ENCODE data around the gene ZNF644. TPM values are rescaled to one million over a fixed set of nuclear protein-coding genes. Genes with fewer than 3 reads are reported as not detected.

Gene ZNF644
- total and polyA plus RNA-seq, 7 experiments from 2014 or later, result 53.9 to 117 (median 78.5) TPM

- ATAC-seq (no peak), DNase-seq (no peak)
- H3K36me3 Mint-ChIP-seq, result peaks cover 0 to 19% (median 15%) of the 10 kb centered on the region in 5 donors
- Histone ChIP-seq H3K27ac (ENCODE audit: low read depth, low read length) (no peak overlapping the region), H3K9me3 (ENCODE audit: control insufficient read depth in 2 of 3, low read length in 3 of 3) (no peaks in the 10 kb centered on the region), H3K4me1 (ENCODE audit: control insufficient read depth in 2 of 2, insufficient read depth in 2 of 2, low read length in 2 of 2) (peaks cover 21 to 28% of the 10 kb centered on the region in 2 donors), H3K27me3 (ENCODE audit: control insufficient read depth in 2 of 2, insufficient read depth in 2 of 2, low read length in 2 of 2) (no peaks in the 10 kb centered on the region), H3K4me3 (ENCODE audit: low read length) (no peak overlapping the region), H3K36me3 (ENCODE audit: control insufficient read depth in 2 of 3, insufficient read depth in 3 of 3, low read length in 3 of 3) (no peaks in the 10 kb centered on the region)
- H3K9me3 Mint-ChIP-seq, result peaks cover 0 to 2% (median 0%) of the 10 kb centered on the region in 11 donors
- CTCF ChIA-PET, result no interaction called here
- H3K4me3 Mint-ChIP-seq, result peak overlapping the region in 8 of 10 donors; percentile 32 to 69 (median 49)
- no peaks in the 10 kb centered on the region for H3K27me3 Mint-ChIP-seq
- H3K27ac Mint-ChIP-seq, result peak overlapping the region in 3 of 9 donors; percentile 9 to 44 (median 38)
- intact Hi-C loops (cut with micrococcal nuclease), result loop anchor here in 1 of 2 donors (5.0 kb wide), 1 partner anchor 84 kb away; no protein-coding TSS in a partner anchor
- H3K4me1 Mint-ChIP-seq, result peaks cover 52 to 97% (median 87%) of the 10 kb centered on the region in 7 donors
- POLR2A ChIA-PET, result no interaction called here
Measured at GRCh38 chr1:91011726-91012125, 10.1 kb downstream of the ZNF644 start.

GRCh38 chr1:91007827-91008226, 14.0 kb downstream of the ZNF644 start:
- Mint-ChIP-seq H3K9me3 (peaks cover 0 to 20% (median 4%) of the 10 kb centered on the region in 11 donors), H3K27ac (peak overlapping the region in 2 of 9 donors; percentile 48 to 61), H3K36me3 (peaks cover 6 to 29% (median 28%) of the 10 kb centered on the region in 5 donors), H3K4me1 (peaks cover 38 to 92% (median 82%) of the 10 kb centered on the region in 7 donors), H3K27me3 (no peaks in the 10 kb centered on the region), H3K4me3 (peak overlapping the region in 6 of 10 donors; percentile 3 to 58 (median 26))
- no peaks in the 10 kb centered on the region for H3K9me3 ChIP-seq (ENCODE audit: control insufficient read depth in 2 of 3, low read length in 3 of 3)
- peaks cover 20 to 33% of the 10 kb centered on the region in 2 donors for H3K4me1 ChIP-seq (ENCODE audit: control insufficient read depth in 2 of 2, insufficient read depth in 2 of 2, low read length in 2 of 2)
- CTCF ChIA-PET, result no interaction called here
- H3K27me3 ChIP-seq (ENCODE audit: control insufficient read depth in 2 of 2, insufficient read depth in 2 of 2, low read length in 2 of 2), result no peaks in the 10 kb centered on the region
- POLR2A ChIA-PET, result no interaction called here
- ATAC-seq (no peak), DNase-seq (no peak)
- no peak overlapping the region for H3K4me3 ChIP-seq (ENCODE audit: low read length)
- H3K27ac ChIP-seq (ENCODE audit: low read depth, low read length), result no peak overlapping the region
- H3K36me3 ChIP-seq (ENCODE audit: control insufficient read depth in 2 of 3, insufficient read depth in 3 of 3, low read length in 3 of 3), result peaks cover 0 to 3% (median 0%) of the 10 kb centered on the region in 3 experiments
- intact Hi-C loops (cut with micrococcal nuclease), result no loop called here

- Mint-ChIP-seq H3K27me3 (no peaks in the 10 kb centered on the region), H3K4me1 (peaks cover 33 to 91% (median 82%) of the 10 kb centered on the region in 7 donors), H3K9me3 (peaks cover 0 to 23% (median 4%) of the 10 kb centered on the region in 11 donors), H3K4me3 (peak overlapping the region in 3 of 10 donors; percentile 35 to 58 (median 37)), H3K27ac (peak overlapping the region in 3 of 9 donors; percentile 23 to 60 (median 48)), H3K36me3 (peaks cover 7 to 36% (median 32%) of the 10 kb centered on the region in 5 donors)
- H3K4me1 ChIP-seq (ENCODE audit: control insufficient read depth in 2 of 2, insufficient read depth in 2 of 2, low read length in 2 of 2), result peaks cover 20 to 27% of the 10 kb centered on the region in 2 donors
- intact Hi-C loops (cut with micrococcal nuclease), result no loop called here
- H3K27ac ChIP-seq (ENCODE audit: low read depth, low read length), result no peak overlapping the region
- no peaks in the 10 kb centered on the region for H3K9me3 ChIP-seq (ENCODE audit: control insufficient read depth in 2 of 3, low read length in 3 of 3)
- DNase-seq (no peak), ATAC-seq (no peak)
- ChIA-PET POLR2A (no interaction called here), CTCF (no interaction called here)
- H3K36me3 ChIP-seq (ENCODE audit: control insufficient read depth in 2 of 3, insufficient read depth in 3 of 3, low read length in 3 of 3), result peaks cover 0 to 3% (median 0%) of the 10 kb centered on the region in 3 experiments
- no peaks in the 10 kb centered on the region for H3K27me3 ChIP-seq (ENCODE audit: control insufficient read depth in 2 of 2, insufficient read depth in 2 of 2, low read length in 2 of 2)
- H3K4me3 ChIP-seq (ENCODE audit: low read length), result no peak overlapping the region
Measured at GRCh38 chr1:91007092-91007491, 14.7 kb downstream of the ZNF644 start.

GRCh38 chr1:91006113-91006908, 15.5 kb downstream of the ZNF644 start:
- peak overlapping the region in 5 of 9 donors; percentile 17 to 60 (median 28) for H3K27ac Mint-ChIP-seq
- H3K9me3 Mint-ChIP-seq, result peaks cover 0 to 23% (median 6%) of the 10 kb centered on the region in 11 donors
- Histone ChIP-seq H3K27me3 (ENCODE audit: control insufficient read depth in 2 of 2, insufficient read depth in 2 of 2, low read length in 2 of 2) (no peaks in the 10 kb centered on the region), H3K4me3 (ENCODE audit: low read length) (no peak overlapping the region), H3K4me1 (ENCODE audit: control insufficient read depth in 2 of 2, insufficient read depth in 2 of 2, low read length in 2 of 2) (peaks cover 15 to 20% of the 10 kb centered on the region in 2 donors), H3K36me3 (ENCODE audit: control insufficient read depth in 2 of 3, insufficient read depth in 3 of 3, low read length in 3 of 3) (peaks cover 0 to 3% (median 0%) of the 10 kb centered on the region in 3 experiments), H3K9me3 (ENCODE audit: control insufficient read depth in 2 of 3, low read length in 3 of 3) (no peaks in the 10 kb centered on the region), H3K27ac (ENCODE audit: low read depth, low read length) (no peak overlapping the region)
- ChIA-PET POLR2A (no interaction called here), CTCF (no interaction called here)
- intact Hi-C loops (cut with micrococcal nuclease), result no loop called here
- no peak for DNase-seq
- no peak for ATAC-seq
- peaks cover 9 to 43% (median 40%) of the 10 kb centered on the region in 5 donors for H3K36me3 Mint-ChIP-seq
- H3K4me3 Mint-ChIP-seq, result peak overlapping the region in 8 of 10 donors; percentile 0 to 64 (median 42)
- H3K27me3 Mint-ChIP-seq, result no peaks in the 10 kb centered on the region
- H3K4me1 Mint-ChIP-seq, result peaks cover 36 to 91% (median 82%) of the 10 kb centered on the region in 7 donors

- Mint-ChIP-seq H3K27me3 (no peaks in the 10 kb centered on the region), H3K27ac (peak overlapping the region in 1 of 9 donors; percentile 22), H3K9me3 (peaks cover 0 to 26% (median 7%) of the 10 kb centered on the region in 11 donors), H3K36me3 (peaks cover 15 to 49% (median 46%) of the 10 kb centered on the region in 5 donors), H3K4me1 (peaks cover 40 to 88% (median 82%) of the 10 kb centered on the region in 7 donors), H3K4me3 (peak overlapping the region in 7 of 10 donors; percentile 5 to 58 (median 40))
- DNase-seq (no peak), ATAC-seq (no peak)
- no peaks in the 10 kb centered on the region for H3K27me3 ChIP-seq (ENCODE audit: control insufficient read depth in 2 of 2, insufficient read depth in 2 of 2, low read length in 2 of 2)
- POLR2A ChIA-PET, result no interaction called here
- no peak overlapping the region for H3K4me3 ChIP-seq (ENCODE audit: low read length)
- peaks cover 0 to 3% (median 0%) of the 10 kb centered on the region in 3 experiments for H3K36me3 ChIP-seq (ENCODE audit: control insufficient read depth in 2 of 3, insufficient read depth in 3 of 3, low read length in 3 of 3)
- H3K27ac ChIP-seq (ENCODE audit: low read depth, low read length), result no peak overlapping the region
- H3K4me1 ChIP-seq (ENCODE audit: control insufficient read depth in 2 of 2, insufficient read depth in 2 of 2, low read length in 2 of 2), result peaks cover 15 to 20% of the 10 kb centered on the region in 2 donors
- intact Hi-C loops (cut with micrococcal nuclease), result no loop called here
- CTCF ChIA-PET, result no interaction called here
- no peaks in the 10 kb centered on the region for H3K9me3 ChIP-seq (ENCODE audit: control insufficient read depth in 2 of 3, low read length in 3 of 3)
Measured at GRCh38 chr1:91005285-91005684, 16.6 kb downstream of the ZNF644 start.

- peaks cover 0 to 28% (median 8%) of the 10 kb centered on the region in 11 donors for H3K9me3 Mint-ChIP-seq
- Histone ChIP-seq H3K4me3 (ENCODE audit: low read length) (no peak overlapping the region), H3K36me3 (ENCODE audit: control insufficient read depth in 2 of 3, insufficient read depth in 3 of 3, low read length in 3 of 3) (peaks cover 0 to 3% (median 0%) of the 10 kb centered on the region in 3 experiments), H3K9me3 (ENCODE audit: control insufficient read depth in 2 of 3, low read length in 3 of 3) (no peaks in the 10 kb centered on the region), H3K4me1 (ENCODE audit: control insufficient read depth in 2 of 2, insufficient read depth in 2 of 2, low read length in 2 of 2) (peaks cover 13 to 20% of the 10 kb centered on the region in 2 donors), H3K27me3 (ENCODE audit: control insufficient read depth in 2 of 2, insufficient read depth in 2 of 2, low read length in 2 of 2) (no peaks in the 10 kb centered on the region), H3K27ac (ENCODE audit: low read depth, low read length) (no peak overlapping the region)
- no peaks in the 10 kb centered on the region for H3K27me3 Mint-ChIP-seq
- H3K4me1 Mint-ChIP-seq, result peaks cover 43 to 88% (median 85%) of the 10 kb centered on the region in 7 donors
- H3K27ac Mint-ChIP-seq, result peak overlapping the region in 2 of 9 donors; percentile 2 to 36
- intact Hi-C loops (cut with micrococcal nuclease), result no loop called here
- H3K4me3 Mint-ChIP-seq, result peak overlapping the region in 2 of 10 donors; percentile 18 to 34
- ATAC-seq (no peak), DNase-seq (no peak)
- peaks cover 17 to 58% (median 53%) of the 10 kb centered on the region in 5 donors for H3K36me3 Mint-ChIP-seq
- POLR2A ChIA-PET, result no interaction called here
- CTCF ChIA-PET, result no interaction called here
Measured at GRCh38 chr1:91004145-91004544, 17.7 kb downstream of the ZNF644 start.

Data from naive thymus-derived CD4-positive, alpha-beta T cell (primary cell).